Measurements from ENCODE around the gene AHDC1. TPM values are rescaled to one million over a fixed set of nuclear protein-coding genes. Genes with fewer than 3 reads are reported as not detected.

AHDC1 gene
- polyA plus RNA-seq, 5 donors, result 25.5 to 51.2 (median 47.9) TPM

DNA sequence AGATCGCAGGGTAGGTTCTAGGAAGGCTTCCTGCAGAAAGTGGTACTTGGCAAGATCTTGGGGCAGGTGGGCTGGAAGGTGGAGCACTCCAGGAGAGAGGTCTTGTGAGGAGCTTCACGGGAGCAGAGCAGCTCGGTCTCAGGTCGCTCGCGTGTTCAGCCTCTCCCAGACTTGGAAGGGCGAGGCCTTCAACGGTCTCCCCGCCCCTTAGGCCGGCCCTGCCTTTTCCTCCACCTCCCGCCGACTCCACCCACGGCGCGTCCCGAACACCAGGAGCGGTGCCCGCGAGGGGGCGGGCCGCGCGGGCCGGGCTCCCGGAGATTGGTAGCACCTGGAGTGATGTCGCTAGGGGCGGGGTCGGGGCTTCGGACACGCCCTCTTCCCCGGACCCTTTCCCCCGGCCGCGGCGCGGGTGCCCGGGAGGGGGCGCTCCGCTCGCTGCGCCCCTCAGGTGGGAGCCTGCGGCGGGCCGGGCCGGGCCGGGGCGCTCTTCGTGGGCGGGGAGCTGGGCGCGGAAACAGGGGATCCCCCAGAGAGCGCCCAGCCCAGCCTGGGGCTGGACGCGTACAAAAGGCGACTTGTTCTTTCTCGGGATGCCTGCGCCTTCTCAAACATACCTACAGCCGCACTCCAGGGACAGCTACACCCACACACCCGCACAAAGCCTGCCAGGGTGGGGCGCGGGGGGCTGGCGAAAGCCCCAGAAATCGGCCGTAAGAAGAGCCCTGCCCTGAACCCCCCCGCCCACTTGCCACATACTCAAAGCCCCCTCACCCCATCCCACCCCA lies 35.5 kb downstream of the AHDC1 start:
- DNase-seq, result peak; percentile 90 to 92

DNA sequence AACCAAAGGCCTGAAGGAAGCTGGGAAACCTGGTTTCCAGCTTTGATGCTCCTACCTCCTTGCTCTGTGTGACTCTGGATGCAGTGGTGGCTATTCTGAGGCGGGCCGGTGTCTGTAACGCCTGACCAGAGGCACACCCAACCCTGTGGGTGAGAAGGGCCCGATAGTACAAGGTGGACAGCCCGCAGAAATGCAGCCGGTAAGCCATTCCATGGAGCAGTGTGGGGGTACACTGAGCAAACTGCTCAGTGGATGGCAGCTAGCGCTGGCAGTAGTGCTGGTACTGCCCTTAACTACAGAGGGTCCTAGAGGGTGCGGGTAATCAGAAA lies 36.0 kb downstream of the AHDC1 start:
- no peak for DNase-seq

DNA sequence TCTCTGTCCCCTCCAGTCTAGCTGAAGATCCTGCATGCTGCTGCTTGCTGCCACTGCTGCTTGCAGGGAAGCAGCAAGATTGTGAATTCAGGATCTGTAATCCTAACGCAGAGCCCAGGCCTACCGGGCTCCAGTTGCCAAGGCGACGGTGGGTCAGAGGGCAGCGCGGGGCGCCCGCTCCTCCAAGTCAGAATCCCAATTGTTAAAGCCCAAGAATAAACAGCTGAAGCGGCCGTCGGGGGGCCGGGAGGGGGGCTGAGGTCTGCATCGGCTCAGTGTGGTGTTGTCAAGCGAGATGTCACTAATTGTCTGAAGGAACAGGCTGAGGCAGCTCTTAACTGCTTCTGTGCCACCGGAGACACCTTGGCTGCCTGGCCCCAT lies 36.8 kb downstream of the AHDC1 start:
- DNase-seq, result no peak

DNA sequence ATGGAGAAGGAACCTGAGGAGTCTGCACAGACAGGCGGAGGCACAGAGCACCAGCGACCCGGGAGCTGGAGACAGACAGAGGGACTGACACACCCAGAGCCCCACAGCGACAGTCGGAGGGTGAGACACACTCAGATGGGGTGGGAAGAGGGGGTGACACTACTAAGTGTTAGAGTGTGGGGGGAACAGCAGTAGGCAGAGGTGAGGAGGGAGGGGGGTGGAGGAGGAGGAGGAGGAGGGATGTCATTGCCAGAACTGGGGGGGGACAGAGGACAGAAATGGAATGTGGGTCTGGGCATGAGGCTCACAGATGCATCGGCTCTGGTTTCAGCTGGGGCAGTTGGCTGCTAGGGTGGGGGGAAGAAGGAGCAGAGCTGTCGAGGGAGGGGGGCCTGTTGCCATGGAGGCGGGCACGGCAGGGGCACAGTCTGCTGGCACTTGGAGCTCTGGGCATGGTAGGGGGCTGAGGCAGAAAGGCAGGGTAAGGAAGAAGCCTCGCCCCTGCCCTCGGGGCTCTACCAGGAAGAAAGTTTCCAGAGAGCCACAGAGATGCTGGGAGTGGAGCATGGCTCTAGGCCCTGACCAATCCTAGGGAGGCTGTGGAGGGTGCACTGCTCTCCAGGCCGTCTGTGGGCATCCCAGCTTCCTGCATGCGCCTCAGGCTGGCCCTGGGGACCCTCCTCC lies 37.3 kb downstream of the AHDC1 start:
- no peak for DNase-seq

DNA sequence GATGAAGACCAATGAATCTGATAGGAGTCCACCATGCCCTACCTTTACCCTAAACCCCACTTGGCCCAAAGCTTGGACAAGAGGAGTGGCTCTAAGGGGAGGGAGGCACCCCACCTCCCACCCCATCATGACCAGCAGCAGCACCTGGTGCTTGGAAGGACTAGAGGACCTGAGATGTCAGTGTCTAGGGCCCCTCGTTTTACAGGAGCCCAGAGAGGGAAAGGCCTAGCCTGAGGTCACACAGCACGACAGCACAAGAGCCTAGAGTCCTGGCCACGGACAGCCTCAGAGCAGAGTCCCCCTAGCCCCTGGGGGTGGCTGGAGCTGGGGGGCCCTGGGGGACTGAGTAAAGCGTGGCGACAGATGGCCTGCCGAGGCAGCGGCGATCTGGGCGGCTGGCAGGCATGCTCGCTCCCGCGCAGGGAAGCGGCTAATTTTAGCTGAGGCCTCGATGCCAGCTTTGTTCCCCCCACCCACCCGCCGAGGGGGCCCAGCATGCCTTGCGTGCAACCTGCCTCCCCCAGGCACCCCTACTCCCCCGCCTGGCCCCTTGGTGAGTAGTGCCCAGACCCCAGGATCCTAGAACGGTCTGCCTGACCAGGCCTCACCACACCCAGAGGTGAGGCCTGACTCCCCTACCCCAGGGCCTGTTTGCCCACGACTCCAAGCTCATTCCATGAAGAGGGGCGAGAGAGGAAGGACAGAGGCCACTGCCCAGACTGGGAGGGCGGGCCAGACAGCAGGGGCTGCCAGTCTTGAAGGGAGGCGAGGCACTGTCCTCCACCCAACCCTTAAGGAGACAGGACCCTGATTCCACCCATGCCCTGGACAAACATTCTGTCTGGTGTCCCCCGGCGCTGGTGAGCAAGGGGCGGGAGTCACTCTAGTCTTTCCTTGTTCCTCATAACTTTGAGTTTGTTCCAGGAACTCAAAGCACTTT lies 39.0 kb downstream of the AHDC1 start:
- no peak for DNase-seq

DNA sequence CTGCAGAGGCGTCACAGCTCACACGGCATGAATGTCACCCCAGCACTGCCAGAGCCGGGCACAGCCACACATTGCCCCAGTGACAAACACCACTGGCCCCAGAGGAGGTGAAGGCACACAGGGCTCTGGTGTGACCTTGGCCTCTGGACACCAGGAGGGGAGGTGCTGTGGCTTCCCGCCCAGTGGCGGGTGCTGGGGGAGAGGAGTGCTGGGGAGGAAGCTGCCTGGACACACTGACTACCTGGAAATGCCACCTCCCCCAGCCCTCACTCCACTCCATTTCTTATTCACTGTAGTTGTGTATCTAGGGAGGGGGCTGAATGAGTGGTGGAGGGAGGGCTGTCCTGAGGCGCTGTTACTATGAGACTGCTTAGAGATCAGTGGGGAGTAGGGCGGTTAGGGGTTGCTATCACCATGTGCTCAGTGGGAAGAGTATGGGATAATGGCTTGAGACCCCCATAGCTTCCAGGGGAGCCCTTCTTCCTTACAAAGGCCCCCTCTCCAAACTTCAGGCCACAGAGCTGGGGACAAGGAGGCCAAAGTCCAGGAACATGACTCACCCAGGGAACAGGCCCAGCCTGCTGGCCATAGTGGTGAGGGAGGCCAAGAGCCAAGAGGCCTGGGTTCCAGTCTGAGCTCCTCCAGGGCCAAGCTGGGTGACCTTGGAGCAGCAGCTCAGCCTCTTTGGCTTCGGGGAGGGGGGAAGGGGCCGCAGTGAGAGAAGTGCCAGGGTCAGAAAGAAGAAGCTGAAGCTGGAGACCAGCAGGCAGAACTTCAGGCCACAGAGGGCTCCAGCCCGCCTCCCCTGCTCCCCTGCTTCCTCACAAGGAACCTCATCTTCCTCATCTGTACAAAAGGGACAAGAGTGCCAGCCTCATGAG lies 40.1 kb downstream of the AHDC1 start:
- DNase-seq, result no peak

DNA sequence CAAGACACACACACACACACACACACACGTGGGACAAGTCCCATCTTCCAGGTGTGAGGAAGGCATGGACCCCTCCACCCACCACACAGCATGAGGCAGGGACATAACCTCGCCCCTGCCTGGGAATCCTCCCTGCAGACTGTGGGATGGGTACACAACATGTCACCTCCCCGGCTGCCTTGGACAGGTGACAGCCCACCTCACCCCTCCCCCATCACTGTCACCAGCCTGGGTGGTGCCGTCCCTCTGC lies 40.7 kb downstream of the AHDC1 start:
- no peak for DNase-seq

DNA sequence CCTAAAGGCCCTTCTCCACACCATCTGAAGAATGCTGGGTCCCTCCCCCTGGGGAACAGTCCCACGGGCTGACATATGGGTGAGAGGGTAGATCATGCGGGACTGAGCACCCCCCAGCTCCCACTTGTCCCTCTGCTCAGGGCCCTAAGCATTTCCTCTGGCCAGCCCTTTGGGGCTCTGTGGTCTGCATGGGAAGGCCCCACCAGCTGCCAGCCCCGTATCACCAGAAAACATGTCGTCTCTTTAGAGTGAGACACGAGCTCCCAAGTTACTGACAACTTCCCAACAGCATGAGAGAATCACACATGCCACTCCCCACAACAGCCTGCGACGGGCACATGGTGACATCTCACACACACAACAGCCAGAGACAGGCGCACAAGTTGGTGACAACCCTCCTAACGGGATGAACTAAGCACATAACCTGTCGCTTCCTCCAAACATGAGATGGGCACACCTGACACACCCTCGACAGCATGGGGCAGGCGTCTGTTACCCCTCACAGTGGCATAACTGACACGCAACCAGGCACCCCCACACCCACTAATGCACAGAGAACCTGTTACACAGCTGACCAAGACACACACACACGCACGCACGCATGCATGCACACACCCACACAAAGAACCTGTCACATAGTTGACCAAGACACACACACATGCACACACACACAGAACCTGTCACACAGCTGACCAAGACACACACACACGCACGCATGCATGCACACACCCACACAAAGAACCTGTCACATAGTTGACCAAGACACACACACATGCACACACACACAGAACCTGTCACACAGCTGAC lies 41.2 kb downstream of the AHDC1 start:
- no peak for DNase-seq

DNA sequence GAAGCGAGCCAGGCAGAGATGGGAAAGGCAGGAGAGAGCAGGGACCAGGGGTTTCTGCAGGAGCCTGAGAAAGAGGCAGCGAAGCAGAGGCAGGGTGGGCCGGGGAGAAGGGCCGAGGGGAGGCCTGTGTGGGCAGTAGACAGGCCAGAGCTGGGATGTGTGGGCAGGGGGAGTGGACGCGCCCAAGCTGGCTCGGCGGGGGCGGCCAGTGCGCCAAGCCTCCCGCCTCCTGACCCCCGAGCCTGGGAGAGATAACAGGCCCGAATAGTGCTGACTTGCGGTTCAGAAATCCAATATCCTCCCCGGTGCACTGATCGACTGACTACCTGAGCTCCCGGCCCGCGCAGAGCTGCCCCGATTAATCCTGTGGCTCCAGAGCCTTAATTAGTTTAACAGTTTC lies 41.9 kb downstream of the AHDC1 start:
- no peak for DNase-seq

DNA sequence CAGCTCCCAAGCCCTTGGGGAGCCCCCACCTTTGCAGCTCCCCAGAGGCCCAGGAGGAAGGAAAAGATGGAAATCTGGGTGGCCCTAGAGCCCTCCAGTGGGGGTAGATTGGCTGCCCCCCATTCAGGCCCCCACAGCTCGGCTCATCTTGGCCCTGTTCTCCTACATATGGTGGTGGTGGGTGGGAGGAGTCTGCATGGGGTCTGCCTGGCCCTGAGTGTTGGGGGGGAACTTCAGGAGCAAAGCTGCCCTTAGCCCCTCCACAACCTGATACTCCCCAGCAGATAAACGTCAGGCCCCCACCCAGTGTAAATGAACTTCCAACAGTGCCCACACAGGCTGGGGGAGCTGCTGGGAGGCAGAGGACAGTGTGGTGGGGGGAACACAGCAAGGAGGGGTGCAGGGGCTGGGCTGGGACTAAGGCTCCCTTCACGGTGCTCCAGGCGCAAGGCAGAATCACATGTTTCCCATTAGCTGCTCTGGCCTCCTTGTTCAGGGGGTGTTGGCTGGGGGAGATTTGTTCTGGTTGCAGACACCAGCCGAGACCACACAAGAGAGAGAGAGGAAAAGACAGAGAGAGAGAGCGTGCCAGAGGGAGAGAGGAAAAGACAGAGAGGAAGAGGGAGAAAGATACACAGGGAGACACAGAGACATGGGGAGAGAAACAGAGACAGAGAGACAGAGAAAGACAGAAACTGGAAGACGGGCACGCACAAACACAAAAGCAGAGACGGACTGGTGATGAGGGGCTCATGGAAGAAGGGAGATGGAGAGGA lies 42.6 kb downstream of the AHDC1 start:
- DNase-seq, result no peak

DNA sequence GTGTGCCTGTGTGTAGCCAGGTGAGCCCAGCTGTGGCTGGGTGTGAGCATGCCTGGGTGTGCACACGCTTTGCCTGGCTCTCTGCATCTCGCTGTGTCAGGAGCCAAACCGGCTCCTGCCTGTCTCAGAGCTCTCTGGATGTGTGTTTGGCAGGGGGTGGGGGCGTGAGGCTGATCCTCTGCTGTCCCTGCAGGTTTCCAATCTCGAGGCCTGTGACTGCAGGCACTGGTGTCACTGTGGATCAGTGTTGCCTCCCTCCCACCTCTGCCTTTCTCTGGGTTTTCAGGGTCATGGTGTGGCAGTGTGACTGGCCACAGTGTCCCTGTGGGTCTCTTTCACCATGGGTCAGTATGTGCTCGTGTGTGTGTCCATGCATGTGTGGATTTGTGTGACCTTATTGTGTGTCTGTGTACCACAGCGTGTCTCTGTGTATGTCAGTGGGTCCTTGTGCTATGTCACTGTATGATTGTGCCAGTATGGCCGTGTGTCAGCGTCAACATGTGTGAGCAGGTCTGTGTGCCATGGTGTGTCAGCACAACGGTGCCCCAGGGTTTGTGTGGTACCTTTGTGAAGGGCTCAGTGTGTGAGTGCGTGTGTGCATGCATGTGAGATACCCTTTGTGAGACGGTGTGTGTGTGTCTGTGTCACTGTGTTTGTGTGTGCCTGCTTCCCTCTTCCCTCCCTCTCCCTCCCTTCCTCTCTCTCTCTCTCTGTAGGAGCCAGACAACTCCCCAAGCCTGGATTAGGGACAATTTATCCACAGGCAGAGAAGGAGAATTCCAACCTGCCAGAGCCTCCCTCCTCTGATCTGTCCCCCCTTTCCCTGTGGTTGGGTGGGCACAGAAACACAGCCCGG lies 43.4 kb downstream of the AHDC1 start:
- DNase-seq, result no peak

DNA sequence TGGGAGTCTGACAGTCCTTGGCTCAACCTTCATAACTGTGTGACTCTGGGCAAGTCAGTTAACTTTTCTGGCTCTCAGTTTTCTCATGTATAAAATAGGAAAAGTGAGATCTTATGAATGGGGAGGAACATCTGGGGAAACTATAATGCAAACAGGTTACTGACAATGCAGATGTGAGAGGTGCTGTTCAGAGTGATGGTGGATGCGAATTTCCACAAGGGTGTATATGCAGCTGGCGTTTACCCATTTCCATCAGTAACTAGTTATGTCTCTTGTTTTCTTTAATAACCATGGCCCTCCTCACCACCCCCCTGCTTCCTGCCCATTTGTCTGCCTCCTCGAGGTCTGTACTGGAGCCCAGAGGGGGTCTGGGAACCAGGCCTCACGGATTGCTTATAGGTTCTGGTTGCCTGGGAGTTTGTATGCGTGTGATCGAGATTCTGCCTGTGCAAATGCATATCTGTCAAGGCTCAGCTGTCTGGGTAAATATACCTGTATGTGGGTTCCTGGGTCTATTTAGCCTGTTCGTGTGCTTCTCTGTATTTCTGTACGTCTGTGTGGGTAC lies 44.4 kb downstream of the AHDC1 start:
- no peak for DNase-seq

DNA sequence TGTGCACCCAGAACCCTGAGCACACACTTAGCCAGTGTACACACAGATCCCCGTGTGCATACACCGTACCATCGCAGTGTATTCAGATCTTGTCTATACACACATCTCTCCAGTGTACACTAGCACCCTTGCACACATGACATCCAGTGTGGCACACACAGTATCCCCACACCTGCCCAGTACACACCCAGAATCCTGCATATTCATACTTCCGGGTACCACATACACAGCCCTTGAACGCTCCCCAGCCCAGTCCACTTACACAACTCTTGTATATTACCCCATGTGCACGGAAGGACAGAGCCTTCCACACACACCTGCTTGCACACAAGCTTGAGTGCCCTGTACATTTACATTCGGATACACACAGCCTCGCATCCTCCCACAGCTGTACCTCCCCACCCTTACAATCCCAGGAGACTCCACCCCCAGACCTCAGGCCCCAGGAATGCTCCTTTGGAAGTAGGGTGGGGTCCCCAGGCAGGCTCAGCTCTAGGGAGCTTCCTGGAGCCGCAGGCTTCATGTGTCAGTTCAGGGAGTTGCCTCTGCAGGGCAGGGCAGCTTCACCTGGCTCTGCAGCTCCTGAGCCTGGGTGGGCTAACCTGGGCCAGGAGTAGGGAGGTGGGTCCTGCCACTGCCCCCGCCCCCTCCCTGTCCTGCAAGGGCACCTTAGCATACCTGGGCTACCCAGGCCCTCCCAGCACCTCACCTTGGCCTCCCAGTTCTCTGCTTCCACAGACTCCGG lies 46.2 kb downstream of the AHDC1 start:
- no peak for DNase-seq

DNA sequence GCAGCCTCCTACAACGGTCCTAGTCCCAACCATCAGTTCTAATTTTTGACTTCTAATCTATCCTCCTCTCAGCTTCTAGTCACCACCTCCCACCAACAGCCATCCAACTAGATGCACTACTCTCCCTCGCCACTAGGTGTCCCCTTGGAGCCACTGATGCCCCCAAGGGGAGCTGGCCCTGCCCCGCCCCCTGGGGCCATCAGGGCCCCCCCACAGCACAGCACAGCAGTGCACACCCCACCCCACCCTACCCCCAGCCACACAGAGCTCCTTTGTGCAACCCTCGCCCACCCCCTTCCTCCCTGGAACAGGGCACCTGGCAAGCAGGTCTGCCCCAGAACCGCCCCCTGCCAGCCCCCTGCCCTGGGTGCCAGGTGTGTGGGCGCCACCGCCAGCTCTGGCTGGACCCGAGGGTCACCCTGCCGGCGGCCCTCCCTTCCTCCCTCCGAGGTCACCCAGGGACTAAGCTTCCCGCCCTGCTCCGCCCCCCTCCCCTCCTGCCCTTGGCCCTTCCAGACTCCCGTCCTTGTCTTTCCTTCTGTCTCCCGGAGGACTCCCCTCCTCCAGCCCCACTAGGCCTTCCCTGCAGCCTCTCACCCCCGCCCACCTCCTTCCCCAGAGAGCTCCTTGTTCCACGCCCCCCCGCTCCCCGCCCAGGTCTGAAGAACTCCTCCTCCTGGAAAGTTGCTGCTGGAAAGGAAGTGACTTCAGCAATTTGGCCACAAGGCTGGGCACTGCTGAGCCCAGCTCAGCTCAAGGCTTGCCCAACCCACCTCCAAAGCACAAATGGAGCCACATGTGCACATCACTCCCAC lies 47.0 kb downstream of the AHDC1 start:
- DNase-seq, result peak; percentile 83 to 86

DNA sequence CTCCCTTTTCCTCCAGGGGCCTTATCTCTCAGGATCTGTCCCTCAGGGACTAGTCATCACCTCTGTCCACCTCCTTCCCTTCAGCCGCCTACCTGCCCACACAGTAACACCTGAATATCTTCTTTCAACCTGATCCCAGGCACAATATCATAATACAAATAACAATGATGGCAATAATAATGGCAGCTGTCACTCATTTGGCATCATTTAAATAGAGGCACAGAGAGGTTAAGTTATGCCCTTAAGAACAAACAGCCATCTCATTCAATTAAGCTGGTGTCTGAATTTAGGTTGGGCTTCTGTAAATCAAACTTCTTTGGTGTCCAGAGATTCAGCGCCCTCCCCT lies 47.5 kb downstream of the AHDC1 start:
- DNase-seq, result no peak

DNA sequence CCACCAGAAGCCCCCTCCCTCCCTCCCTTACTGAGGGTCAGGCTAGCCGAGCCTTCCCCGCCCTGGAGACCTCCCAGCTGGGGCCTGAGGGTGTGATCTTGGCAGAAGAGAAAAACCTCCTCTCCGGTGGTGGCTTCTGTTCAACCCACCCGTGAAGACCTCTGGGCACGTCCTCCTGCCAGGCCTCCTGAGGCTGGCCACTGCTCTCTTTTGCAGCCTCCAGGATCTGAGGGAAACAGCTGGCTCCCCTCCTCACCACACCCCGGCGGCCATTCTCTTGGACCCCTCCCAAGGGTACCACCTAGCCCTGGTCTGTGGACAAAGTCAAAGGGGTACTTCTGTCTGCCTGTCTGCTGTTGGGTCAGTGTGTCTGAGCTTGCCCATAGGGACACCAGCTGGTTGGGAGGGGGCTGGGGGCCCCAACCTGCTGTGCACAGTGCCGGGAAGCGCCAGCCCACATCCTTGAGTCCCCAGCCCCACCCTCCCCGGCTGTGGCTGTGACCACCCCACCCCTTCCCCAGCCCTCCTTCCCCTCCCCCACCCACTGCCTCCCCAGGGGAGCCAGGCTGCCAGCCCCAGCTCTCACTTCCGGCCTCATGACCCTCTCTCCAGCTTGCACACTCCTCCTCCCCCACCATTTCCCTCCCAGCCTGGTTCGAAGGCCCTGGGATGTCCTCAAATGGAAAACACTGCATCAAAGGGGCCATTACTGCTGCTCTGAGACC lies 48.1 kb downstream of the AHDC1 start:
- no peak for DNase-seq

Data from right lung (tissue), 5 donors.